D721Med (cell line): ENCODE data around the gene SLC39A7.

ENCODE experiments used
- DNase-seq: peaks from one replicate; pipeline ENCODE4 v3.0.0; 2011; ENCODE audit warnings: low spot score; ENCODE audit not compliant: insufficient read length
- FAIRE-seq: peaks from 2 replicates; lab custom pipeline; 2011; peaks lifted over from hg19 to GRCh38; lab: Jason Lieb, UNC
- CTCF ChIP-seq: IDR thresholded peaks from 2 replicates; pipeline ENCODE4 v1.5.1; 2012; ENCODE audit warnings: mild to moderate bottlenecking, control low read depth; ENCODE audit not compliant: insufficient read depth; ENCODE audit errors: missing control alignments

The SLC39A7 gene

GRCh38 chr6:33170176-33171015 lies 30.3 kb upstream of the SLC39A7 start:
- no peak for DNase-seq
- no peak for TF ChIP-seq CTCF
- no peak for FAIRE-seq

DNA sequence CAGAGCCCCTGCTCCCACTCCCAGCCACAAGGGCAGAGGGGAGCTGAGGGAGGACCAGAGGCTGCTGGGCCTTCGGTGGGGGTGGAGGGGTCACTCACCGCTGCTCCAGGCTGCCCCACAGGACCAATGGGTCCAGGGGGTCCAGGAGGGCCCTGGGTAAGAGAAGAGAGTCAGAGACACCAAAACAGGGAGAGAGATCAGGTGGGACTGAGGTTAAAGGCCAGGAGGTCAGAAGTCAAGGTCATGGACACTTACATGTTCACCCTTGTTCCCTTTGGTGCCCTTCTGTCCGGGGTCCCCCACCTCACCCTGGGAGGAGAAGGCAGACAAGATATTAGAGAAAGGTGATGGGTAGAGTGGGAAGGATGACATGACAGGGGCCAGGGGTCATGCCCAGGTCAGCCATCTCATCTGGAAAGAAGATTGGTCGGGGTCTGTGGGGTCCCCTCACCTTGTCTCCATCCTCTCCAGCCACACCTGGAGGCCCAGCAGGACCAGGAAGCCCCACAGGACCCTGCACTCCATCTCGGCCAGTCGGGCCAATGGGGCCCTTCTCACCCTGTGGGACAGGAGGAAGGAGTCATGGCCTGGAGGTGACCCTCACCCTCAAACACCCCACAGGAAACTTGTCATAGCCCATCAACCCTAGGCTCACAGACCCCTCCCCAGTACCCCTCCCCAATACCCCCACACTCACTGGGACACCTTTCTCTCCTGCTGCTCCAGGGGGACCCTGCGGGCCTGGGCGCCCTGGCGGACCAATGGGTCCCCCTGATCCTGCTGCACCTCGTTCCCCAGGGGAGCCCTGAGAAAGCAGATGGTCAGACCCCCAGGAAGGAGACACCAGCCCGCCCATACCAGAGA lies 29.4 kb upstream of the SLC39A7 start:
- FAIRE-seq (no peak), DNase-seq (no peak)
- no peak for TF ChIP-seq CTCF

- DNase-seq (no peak), FAIRE-seq (no peak)
- no peak for TF ChIP-seq CTCF
Measured at GRCh38 chr6:33171880-33172687, 28.6 kb upstream of the SLC39A7 start.

GRCh38 chr6:33172688-33173534 lies 27.8 kb upstream of the SLC39A7 start:
- FAIRE-seq: no peak
- TF ChIP-seq CTCF: peak; percentile 39
- DNase-seq: peak; percentile 63

GRCh38 chr6:33173535-33174180 lies 27.0 kb upstream of the SLC39A7 start:
- TF ChIP-seq CTCF: no peak
- FAIRE-seq: no peak
- DNase-seq: no peak

GRCh38 chr6:33174784-33175183 lies 25.9 kb upstream of the SLC39A7 start:
- no peak for FAIRE-seq
- no peak for DNase-seq
- no peak for TF ChIP-seq CTCF
